GM18858 (cell line): Measurements from ENCODE around the gene NT5DC4.

Source experiments
- ATAC-seq: cut with Tn5 transposase; IDR thresholded peaks from one replicate; pipeline ENCODE4 v1.9.1; 2021; ENCODE audit not compliant: unreplicated experiment

The NT5DC4 gene

GRCh38 chr2:112722816-112723546, 2.2 kb downstream of the NT5DC4 start:
- ATAC-seq: no peak

GRCh38 chr2:112723547-112723940, 2.7 kb downstream of the NT5DC4 start:
- ATAC-seq: no peak

- no peak for ATAC-seq
These were observed 3.2 kb downstream of the NT5DC4 start for GRCh38 chr2:112723995-112724394.

GRCh38 chr2:112724591-112725525, 4.0 kb downstream of the NT5DC4 start:
- ATAC-seq: no peak

GRCh38 chr2:112725545-112726457, 5.0 kb downstream of the NT5DC4 start:
- ATAC-seq: no peak

- ATAC-seq: peak; percentile 83
These were observed 5.8 kb downstream of the NT5DC4 start for GRCh38 chr2:112726487-112727190.

- no peak for ATAC-seq
These were observed 6.6 kb downstream of the NT5DC4 start for GRCh38 chr2:112727276-112728028.

GRCh38 chr2:112728029-112728362, 7.2 kb downstream of the NT5DC4 start:
- ATAC-seq: no peak

GRCh38 chr2:112728378-112729175, 7.8 kb downstream of the NT5DC4 start:
- no peak for ATAC-seq

- ATAC-seq: no peak
These were observed 9.4 kb downstream of the NT5DC4 start for GRCh38 chr2:112730216-112730615.

GRCh38 chr2:112730791-112731190, 10.0 kb downstream of the NT5DC4 start:
- no peak for ATAC-seq

- no peak for ATAC-seq
These were observed 10.7 kb downstream of the NT5DC4 start for GRCh38 chr2:112731479-112731878.

GRCh38 chr2:112733456-112733855, 12.6 kb downstream of the NT5DC4 start:
- ATAC-seq: no peak

GRCh38 chr2:112733871-112734270, 13.1 kb downstream of the NT5DC4 start:
- ATAC-seq: no peak

- ATAC-seq: no peak
These were observed 16.9 kb downstream of the NT5DC4 start for GRCh38 chr2:112737542-112738232.

- no peak for ATAC-seq
These were observed 19.7 kb downstream of the NT5DC4 start for GRCh38 chr2:112740527-112740926.

- ATAC-seq: peak; percentile 53
These were observed 29.1 kb downstream of the NT5DC4 start for GRCh38 chr2:112749755-112750559.

- ATAC-seq: no peak
These were observed 29.7 kb downstream of the NT5DC4 start for GRCh38 chr2:112750560-112750843.
